EL (cell line): Measurements from ENCODE around the gene CREB3.

Source experiments
- DNase-seq: peaks from one replicate; pipeline ENCODE4 v3.0.0-alpha.2; 2016

Gene CREB3

GRCh38 chr9:35728041-35728971 is 4.2 kb upstream of the CREB3 start:
- DNase-seq: peak; percentile 97

- DNase-seq: no peak
Measured at GRCh38 chr9:35729101-35729500, 3.4 kb upstream of the CREB3 start.

DNA sequence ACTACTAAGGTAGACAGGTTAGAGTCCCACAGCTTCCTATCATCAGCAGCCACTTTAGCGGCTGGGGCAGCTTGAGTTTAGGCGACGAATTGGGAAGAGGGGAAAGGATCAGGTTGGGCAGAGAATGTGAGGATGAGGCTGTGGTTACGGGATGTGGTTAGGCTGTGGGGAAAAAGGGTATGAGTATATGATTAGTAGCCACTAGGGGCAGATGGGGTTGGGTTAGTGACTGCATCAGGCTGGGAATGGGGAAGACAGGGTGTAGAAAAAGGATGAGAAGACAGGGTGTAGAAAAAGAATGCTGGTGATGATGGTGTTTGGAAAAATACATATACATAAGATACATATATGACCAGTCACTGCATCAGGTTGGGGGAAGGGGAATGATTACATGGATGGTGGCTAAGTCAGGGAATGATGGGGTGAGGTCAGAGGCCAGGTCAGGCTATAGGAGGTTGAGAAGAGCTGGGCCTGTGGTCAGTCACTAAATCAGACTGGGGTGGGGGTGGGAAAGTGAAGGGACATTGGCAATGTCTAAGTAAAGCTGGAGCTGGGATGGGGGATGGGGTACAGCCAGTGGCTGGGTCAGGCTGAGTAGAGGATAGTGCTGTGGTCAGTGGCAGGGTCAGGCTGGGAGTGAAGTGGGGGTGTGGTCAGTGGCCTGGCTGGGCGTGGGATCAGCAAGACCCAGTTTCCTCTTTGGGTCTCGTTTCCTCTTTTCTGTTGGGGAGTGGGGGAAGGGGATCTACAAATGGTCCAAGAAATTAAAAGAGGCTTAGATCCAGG is 2.6 kb upstream of the CREB3 start:
- peak; percentile 94 for DNase-seq

DNA sequence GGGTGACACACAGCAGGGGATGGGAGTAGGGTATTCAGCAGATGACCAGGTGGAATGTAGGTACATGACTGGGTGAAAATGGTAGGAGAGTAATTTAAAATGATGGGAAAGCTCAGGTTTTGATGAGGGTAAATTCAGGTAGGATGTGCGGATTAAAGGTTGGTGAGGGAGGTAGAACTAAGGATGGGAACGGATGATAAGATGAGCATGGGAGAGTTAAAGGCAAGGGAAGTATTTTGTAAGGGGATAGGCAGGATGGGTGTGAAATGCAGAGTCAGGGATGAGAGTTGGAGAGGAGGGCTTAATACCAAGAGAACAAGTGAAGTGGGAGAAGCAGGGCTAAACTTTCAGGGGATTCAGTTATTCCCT is 2.0 kb upstream of the CREB3 start:
- DNase-seq: no peak

- no peak for DNase-seq
Measured at GRCh38 chr9:35731415-35732184, 866 bp upstream of the CREB3 start.

DNA sequence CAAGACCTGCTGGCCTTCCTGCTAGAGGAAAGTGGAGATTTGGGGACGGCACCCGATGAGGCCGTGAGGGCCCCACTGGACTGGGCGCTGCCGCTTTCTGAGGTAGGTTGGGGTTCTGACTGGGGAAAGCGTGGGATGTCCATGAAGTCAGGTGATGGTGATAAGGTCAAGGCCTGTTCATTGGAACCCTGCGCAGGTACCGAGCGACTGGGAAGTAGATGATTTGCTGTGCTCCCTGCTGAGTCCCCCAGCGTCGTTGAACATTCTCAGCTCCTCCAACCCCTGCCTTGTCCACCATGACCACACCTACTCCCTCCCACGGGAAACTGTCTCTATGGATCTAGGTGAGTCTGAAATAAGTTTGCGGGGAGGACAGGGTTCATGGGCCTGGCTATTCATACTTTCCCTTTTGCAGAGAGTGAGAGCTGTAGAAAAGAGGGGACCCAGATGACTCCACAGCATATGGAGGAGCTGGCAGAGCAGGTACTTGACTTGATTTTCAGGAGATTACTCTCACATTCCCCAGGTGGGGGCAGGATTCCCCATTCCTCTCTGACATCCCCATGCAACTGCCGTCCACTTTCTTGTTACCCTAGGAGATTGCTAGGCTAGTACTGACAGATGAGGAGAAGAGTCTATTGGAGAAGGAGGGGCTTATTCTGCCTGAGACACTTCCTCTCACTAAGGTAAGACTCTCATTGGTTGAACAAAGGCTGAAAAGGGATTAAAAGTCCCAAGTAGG is 505 bp downstream of the CREB3 start:
- peak; percentile 78 for DNase-seq

DNA sequence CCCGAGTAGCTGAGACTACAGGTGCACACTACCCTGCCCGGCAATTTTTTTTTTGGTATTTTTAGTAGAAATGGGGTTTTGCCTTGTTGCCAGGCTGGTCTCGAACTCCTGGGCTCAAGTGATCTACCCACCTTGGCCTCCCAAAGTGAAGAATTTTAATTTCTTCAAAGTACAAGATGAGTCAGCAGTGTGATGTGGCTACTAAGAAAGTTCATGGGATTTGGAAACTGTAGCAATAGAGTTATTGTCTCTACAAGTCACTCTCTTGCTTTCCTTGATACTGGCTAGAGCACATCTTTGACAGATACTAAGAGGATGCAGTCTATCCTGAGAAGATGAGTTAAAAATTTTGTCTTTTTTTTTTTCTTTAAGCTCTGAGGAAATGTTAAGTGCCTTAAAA is 1.6 kb downstream of the CREB3 start:
- no peak for DNase-seq

- DNase-seq: peak; percentile 79
Measured at GRCh38 chr9:35736201-35736633, 3.8 kb downstream of the CREB3 start.

DNA sequence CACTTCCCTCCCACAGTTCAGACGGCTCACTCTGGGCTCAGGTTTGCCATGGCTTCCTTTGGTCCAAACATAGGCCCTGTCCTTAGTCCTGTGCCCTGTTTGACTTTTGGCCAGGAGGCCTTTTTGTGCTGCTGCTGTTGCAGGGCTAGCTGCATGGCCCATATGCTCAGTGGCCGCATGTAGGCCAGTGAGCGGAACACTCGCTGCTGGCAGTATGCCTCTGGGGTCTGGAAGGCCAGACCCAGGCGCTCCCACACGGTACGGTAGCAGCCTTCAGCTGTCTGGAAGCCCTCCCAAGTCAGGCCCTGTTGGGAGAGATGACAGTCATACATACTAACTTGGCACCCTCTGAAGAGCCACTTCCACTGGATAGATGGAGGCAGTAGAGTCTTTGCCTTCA is 4.7 kb downstream of the CREB3 start:
- DNase-seq: no peak

DNA sequence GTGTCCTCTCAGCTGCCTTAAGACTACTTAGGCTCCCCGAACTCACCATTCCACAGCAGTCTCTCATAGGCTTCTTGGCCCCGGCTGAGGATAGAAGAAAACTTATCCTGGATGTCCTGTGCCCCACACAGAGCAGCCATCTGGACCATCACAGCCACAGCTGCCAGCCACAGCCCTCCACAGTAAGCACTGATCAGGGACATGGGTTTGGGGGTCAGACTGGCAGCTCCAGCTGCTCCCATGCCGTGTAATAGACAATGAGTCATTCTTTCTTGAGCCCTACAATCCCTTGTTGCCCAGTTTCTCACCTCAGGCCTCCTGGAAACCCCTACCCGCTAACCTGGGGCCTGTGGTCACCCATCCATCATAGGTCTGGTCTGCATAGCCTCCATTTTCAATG is 5.7 kb downstream of the CREB3 start:
- no peak for DNase-seq

DNA sequence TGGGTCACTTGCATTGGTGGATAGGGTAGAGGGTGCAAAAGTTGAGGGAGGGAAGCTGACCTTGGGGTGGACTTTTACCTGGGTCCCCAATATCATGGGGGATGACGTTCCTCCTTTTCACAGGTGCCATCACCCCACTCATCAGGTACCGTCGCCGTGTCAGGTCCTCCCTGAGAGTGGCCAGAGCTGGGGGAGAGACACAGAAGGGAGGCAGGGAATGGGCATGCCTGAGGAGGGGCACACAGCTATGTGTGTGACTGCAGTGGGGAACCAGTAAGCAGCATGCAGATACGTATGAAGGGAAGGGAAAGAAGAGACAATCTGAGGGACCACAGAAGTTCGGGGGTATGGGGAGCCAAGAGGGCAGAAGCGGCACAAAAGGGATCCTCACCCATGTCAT is 6.5 kb downstream of the CREB3 start:
- no peak for DNase-seq

DNA sequence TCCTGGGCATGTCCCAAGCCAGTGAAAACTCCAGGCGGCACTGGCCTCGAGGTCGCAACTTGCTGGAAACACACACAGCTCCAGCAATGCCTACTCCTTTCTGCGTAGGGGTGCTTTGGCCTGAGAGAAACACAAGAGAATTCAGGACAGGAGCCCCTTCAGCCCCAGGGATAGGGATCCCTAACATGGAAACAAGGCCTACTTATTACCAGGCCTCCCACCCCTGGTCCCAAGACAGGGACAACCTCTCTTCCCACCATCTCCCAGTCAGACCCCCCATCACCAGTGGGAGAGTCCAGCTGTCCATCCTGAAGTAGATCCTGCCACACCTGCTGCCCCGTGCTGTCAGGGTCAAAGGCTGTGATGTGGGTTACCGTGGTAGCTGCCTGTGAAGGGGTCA is 7.8 kb downstream of the CREB3 start:
- no peak for DNase-seq

DNA sequence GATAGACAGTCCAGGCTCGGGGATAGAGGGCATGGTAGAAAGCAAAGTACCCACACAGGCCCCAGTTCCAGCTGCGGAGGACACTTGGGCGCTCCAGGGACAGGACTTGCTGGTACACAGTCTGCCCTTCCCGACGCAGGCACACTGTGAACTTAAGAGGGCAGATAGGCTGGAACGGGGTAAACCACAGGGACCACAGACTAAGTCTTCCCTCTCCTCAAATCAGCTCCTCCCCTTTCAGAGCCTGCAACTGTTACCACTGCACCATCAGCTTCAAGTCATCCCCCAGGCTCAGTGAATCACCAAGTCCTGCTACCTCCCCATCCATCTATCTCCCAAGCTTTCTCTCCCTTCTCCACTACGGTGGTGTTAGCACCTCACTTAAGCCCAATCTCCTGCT is 9.3 kb downstream of the CREB3 start:
- no peak for DNase-seq

- DNase-seq: no peak
Measured at GRCh38 chr9:35743452-35743851, 11.0 kb downstream of the CREB3 start.

DNA sequence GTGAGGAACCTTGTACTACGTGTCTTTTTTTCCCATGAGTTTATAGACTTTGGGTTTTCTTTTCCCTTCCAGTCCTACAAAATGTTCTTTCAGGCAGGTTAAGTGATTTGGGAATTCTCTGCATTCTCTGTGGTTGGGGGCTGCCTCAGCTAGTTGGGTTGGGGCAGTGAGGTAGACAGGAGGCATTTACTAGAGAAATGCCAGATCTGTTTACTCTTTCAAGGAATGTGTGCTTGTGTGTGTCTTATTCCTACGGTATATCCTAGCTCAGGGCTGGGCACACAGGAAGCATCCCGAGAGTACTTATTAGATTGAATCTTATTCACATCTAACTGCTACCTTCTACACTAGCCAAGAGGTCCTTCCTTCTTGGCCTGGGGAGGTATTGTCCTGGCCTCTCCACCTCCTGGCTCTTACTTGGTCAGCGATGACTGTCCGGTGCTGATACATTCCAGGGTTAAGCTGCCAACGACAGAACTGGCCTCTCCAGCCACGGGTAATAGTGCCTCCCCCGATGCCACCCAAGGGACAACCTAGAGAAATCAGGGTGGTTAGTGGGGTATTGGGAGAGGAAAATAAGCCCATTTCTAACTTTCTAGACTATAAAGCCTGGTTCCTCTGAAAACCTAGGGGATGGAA is 11.5 kb downstream of the CREB3 start:
- no peak for DNase-seq

DNA sequence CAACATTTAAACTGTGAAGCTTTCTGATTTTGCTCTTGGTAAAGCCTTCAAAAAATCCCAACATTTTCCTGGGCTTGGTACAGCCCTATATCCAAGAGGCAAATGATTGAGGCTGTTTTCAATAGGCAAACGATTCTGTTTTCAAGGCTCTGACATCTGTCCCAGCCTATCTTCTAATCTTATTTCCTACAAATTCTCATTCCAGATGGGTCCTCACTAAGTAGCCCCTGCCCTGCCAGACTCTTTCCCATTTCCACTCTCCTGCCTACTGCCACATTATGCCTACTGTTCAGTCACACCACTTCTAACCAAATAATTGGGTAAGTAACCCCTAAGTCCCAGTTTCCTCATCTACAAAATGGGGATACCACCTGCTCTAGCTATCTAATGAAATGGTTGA is 13.1 kb downstream of the CREB3 start:
- no peak for DNase-seq

DNA sequence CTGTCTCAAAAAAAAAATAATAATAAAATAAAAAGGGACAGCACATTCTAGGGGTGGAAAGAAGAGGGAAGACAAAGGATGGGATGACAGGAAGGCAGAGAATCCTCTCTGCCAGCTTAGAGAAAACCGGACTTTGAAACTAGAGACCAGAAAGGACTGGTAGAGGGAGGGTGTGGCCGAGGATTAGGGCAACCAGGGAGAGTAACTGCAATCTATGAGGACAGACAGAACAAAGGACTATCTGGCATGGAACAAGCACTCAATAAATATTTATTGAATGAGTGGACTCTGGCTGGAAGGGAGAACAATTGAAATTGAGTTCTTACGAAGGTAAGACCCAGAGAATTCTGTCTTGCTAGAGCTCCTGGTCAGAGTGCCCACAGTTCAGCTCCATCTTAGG is 14.1 kb downstream of the CREB3 start:
- DNase-seq: no peak

- DNase-seq: no peak
Measured at GRCh38 chr9:35748242-35748857, 15.9 kb downstream of the CREB3 start.

GRCh38 chr9:35748858-35749514 is 16.5 kb downstream of the CREB3 start, which contains the start of the genes GBA2 and RGP1:
Gene GBA2, minus strand, starts transcription at chr9:35749228. Its CDS starts 524 bp downstream, at chr9:35748704.
Gene RGP1, plus strand, starts transcription at chr9:35749287. Its CDS starts 469 bp downstream, at chr9:35749756.
- peak; percentile 74 for DNase-seq

DNA sequence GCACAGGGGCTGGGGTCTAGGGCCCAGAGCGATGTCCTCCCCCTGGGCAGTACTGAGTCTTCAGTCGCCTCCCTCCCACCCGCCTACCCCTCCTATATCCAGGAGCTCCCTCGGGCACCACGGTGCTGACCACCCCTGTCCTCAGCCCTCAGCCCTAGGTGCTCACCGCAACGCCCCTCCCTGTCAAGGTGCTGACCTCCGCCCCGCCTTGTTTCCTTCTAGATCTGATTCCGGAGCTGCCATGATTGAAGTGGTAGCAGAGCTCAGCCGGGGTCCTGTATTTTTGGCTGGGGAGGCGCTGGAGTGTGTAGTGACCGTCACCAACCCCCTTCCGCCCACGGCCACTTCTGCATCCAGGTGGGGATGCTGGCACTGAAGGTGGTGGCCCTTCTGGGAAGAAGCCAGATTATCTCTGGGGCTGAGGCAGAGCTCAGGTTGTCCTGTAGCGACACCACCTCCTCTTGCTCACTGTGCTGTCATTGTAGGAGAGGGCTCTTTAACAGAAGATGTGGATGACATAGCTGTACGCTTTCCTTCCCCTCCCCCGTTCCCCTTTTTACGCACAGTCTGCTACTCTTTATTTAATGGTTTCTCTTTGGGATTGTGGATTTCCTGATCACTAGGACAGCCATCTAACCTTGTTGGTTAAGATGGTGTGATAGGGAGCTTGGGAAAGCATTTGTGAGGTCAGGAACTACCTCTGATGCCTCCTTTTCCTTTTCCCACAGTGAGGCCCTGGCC is 17.2 kb downstream of the CREB3 start:
- DNase-seq: no peak
